Measurements from ENCODE around the gene F13B. TPM values are rescaled to one million over a fixed set of nuclear protein-coding genes. Genes with fewer than 3 reads are reported as not detected.

F13B gene
- total and polyA plus RNA-seq, 2 of the 4 experiments (the other 2 are of a cell fraction) = not detected

- Histone ChIP-seq H4K91ac (ENCODE audit: insufficient read depth, low read depth, low read length) (no peak overlapping the region), H3K4me1 (ENCODE audit: control insufficient read depth, insufficient read depth, low read length) (no peaks in the 10 kb centered on the region), H3K4me2 (ENCODE audit: low read depth, low read length) (no peak overlapping the region), H2BK15ac (ENCODE audit: low read depth, low read length) (no peak overlapping the region), H3K27me3 (ENCODE audit: control insufficient read depth, insufficient read depth, low read length) (no peaks in the 10 kb centered on the region), H3K27ac (ENCODE audit: insufficient read depth, low read length) (no peak overlapping the region), H3K4ac (ENCODE audit: low read depth, low read length) (no peak overlapping the region), H3K14ac (replicated peaks; ENCODE audit: low read depth, low read length) (no peak overlapping the region), H2BK5ac (ENCODE audit: low read depth, low read length, poor library complexity, severe bottlenecking) (no peak overlapping the region), H4K8ac (ENCODE audit: low read depth in 2 of 2, low read length in 2 of 2) (no peak overlapping the region), H4K5ac (ENCODE audit: low read depth, low read length) (no peak overlapping the region), H3K56ac (ENCODE audit: extremely low read depth, insufficient read depth, low read length) (no peak overlapping the region), H2AK9ac (replicated peaks; ENCODE audit: low read depth, low read length, poor library complexity) (no peak overlapping the region), H3K9me3 (ENCODE audit: control insufficient read depth, insufficient read depth, low read length) (peaks cover 5% of the 10 kb centered on the region), H3K9ac (ENCODE audit: low read depth, low read length) (no peak overlapping the region), H3K18ac (ENCODE audit: low read depth, low read length) (no peak overlapping the region), H4K20me1 (ENCODE audit: insufficient read depth, low read length) (no peaks in the 10 kb centered on the region), H2AK5ac (ENCODE audit: low read depth, low read length) (no peak overlapping the region), H2AFZ (replicated peaks; ENCODE audit: low read length, poor library complexity) (no peak overlapping the region), H3K36me3 (ENCODE audit: control insufficient read depth, insufficient read depth, low read length) (no peaks in the 10 kb centered on the region), H2BK20ac (ENCODE audit: low read depth, low read length) (no peak overlapping the region), H3K4me3 (ENCODE audit: insufficient read depth, low read depth, low read length) (no peak overlapping the region), H2BK120ac (ENCODE audit: low read depth, low read length) (no peak overlapping the region), H3K79me1 (ENCODE audit: low read depth in 1 of 2, low read length in 2 of 2) (no peaks in the 10 kb centered on the region), H3K23ac (ENCODE audit: low read depth, low read length) (no peak overlapping the region), H3K9me1 (ENCODE audit: insufficient read depth, low read length) (no peaks in the 10 kb centered on the region)
- intact Hi-C loops (cut with micrococcal nuclease) (no loop called here), dilution Hi-C loops (cut with HindIII; ENCODE audit: low sequenced_read_pairs, unreplicated experiment) (no loop called here), in situ Hi-C loops (cut with MboI; ENCODE audit: low sequenced_read_pairs) (no loop called here)
- DNase-seq (no peak), ATAC-seq (ENCODE audit: low read depth) (no peak)
- 100% methylated on average over 1 of the region's 1 CpG; no CpG with 5 or more reads in 1 of the 2 experiments for WGBS, 2 experiments (ENCODE audit: extremely low coverage in 2 of 2, insufficient read length in 1 of 2)
- ChIA-PET POLR2A (ENCODE audit: unreplicated experiment) (no interaction called here), CTCF (no interaction called here)
- no TSS peak for BruUV-seq (replicated peaks)
- TF ChIP-seq CHD1 (IDR thresholded peaks at IDR 0.05; ENCODE audit: low read depth, low read length) (no peak), CEBPB (IDR thresholded peaks at IDR 0.05; ENCODE audit: low read depth, low read length) (no peak), MAFK (IDR thresholded peaks at IDR 0.05; ENCODE audit: low read depth, low read length) (no peak), CTCF (conservative IDR thresholded peaks at IDR 0.05; ENCODE audit: low read depth, low read length) (no peak)
Measured at GRCh38 chr1:197076585-197076984, 9.5 kb upstream of the F13B start.
